CD4-positive, alpha-beta T cell (primary cell): ENCODE results near the gene AHDC1. TPM values are rescaled to one million over a fixed set of nuclear protein-coding genes. Genes with fewer than 3 reads are reported as not detected.

Source experiments
- ATAC-seq: fragments of 200-7000 bp; cut with Tn5 transposase; one replicate; pipeline ENCODE4 v1.10.0; 2022; ENCODE audit warnings: mild to moderate bottlenecking; ENCODE audit not compliant: poor library complexity
- CTCF ChIA-PET: fragments of 350-600 bp; sonication (Branson Sonifier 250); formaldehyde crosslinking; loops from one replicate; lab custom pipeline; 2021; ENCODE audit warnings: antibody characterized with exemption, inconsistent platforms; lab: Charles Lee
- POLR2A ChIA-PET: fragments of 350-600 bp; sonication (Branson Sonifier 250); formaldehyde crosslinking; loops from one replicate; lab custom pipeline; 2021; ENCODE audit warnings: antibody characterized with exemption, inconsistent platforms; lab: Charles Lee
- DNase-seq, 14 experiments: peaks; one replicate each; pipeline ENCODE4 v3.0.0-alpha.2; 2013 to 2020; ENCODE audit warnings: mixed read lengths in 2 of 14
- H3K27ac ChIP-seq, 2 donors: one replicate each; pipeline versions ENCODE4 v1.5.1 to v1.7.0; 2013; ENCODE audit warnings: low read length in 2 of 2, low read depth in 1 of 2, mild to moderate bottlenecking in 1 of 2
- H3K27me3 ChIP-seq, 2 experiments: 1 replicate in 1 of 2; 2 replicates in 1 of 2; pipeline versions ENCODE4 v1.6.1 to v1.7.0; 2013; ENCODE audit warnings: low read length in 2 of 2, control low read depth in 1 of 2, mild to moderate bottlenecking in 1 of 2, moderate library complexity in 1 of 2; ENCODE audit not compliant: insufficient read depth in 2 of 2, control insufficient read depth in 1 of 2
- H3K36me3 ChIP-seq: one replicate; pipeline ENCODE4 v1.6.1; 2013; ENCODE audit warnings: low read length, control low read depth; ENCODE audit not compliant: insufficient read depth
- H3K4me1 ChIP-seq: one replicate; pipeline ENCODE4 v1.6.1; 2013; ENCODE audit warnings: low read length, control low read depth; ENCODE audit not compliant: insufficient read depth
- H3K4me3 ChIP-seq: one replicate; pipeline ENCODE4 v1.5.1; 2013; ENCODE audit warnings: mild to moderate bottlenecking, low read length, moderate library complexity
- H3K9me3 ChIP-seq, 2 experiments: 1 replicate in 1 of 2; 2 replicates in 1 of 2; pipeline versions ENCODE4 v1.6.1 to v1.7.0; 2013; ENCODE audit warnings: low read length in 2 of 2, mild to moderate bottlenecking in 2 of 2, control low read depth in 1 of 2, moderate library complexity in 1 of 2; ENCODE audit not compliant: control insufficient read depth in 1 of 2, insufficient read depth in 1 of 2
- H3K27ac Mint-ChIP-seq: one replicate; pipeline ENCODE4 v1.8.0; 2020; ENCODE audit warnings: mixed read lengths
- H3K27me3 Mint-ChIP-seq: one replicate; pipeline ENCODE4 v1.8.0; 2021; ENCODE audit warnings: mixed read lengths
- H3K36me3 Mint-ChIP-seq: one replicate; pipeline ENCODE4 v1.8.0; 2021; ENCODE audit warnings: low read depth, mixed read lengths
- H3K4me1 Mint-ChIP-seq: one replicate; pipeline ENCODE4 v1.8.0; 2021; ENCODE audit warnings: low read depth, mixed read lengths
- H3K4me3 Mint-ChIP-seq: one replicate; pipeline ENCODE4 v1.8.0; 2020; ENCODE audit warnings: mild to moderate bottlenecking, mixed read lengths
- H3K9me3 Mint-ChIP-seq: one replicate; pipeline ENCODE4 v1.8.0; 2020; ENCODE audit warnings: mixed read lengths
- CTCF ChIP-seq: fragments of 200-600 bp; IDR thresholded peaks from one replicate; pipeline ENCODE4 v1.8.0; 2022; ENCODE audit warnings: antibody characterized with exemption, mild to moderate bottlenecking
- intact Hi-C, 2 experiments: fragments of 100-400 bp; cut with DNase I in 1 of 2; cut with micrococcal nuclease in 1 of 2; formaldehyde crosslinking; loops; one replicate each; pipeline versions ENCODE4 v1.15.1 to v1.9.0; 2023 to 2025; cut with DNase I, micrococcal nuclease
- total RNA-seq, 174 experiments: library from RNA in 2 of 174; stranded (reverse) in 2 of 174; gene quantifications; one replicate each; pipeline ENCODE4 v1.2.3 and lab custom pipeline; 2021 to 2026

The AHDC1 gene
- total RNA-seq, 2 experiments from 2014 or later, result 20.8 to 22.9 TPM

DNA sequence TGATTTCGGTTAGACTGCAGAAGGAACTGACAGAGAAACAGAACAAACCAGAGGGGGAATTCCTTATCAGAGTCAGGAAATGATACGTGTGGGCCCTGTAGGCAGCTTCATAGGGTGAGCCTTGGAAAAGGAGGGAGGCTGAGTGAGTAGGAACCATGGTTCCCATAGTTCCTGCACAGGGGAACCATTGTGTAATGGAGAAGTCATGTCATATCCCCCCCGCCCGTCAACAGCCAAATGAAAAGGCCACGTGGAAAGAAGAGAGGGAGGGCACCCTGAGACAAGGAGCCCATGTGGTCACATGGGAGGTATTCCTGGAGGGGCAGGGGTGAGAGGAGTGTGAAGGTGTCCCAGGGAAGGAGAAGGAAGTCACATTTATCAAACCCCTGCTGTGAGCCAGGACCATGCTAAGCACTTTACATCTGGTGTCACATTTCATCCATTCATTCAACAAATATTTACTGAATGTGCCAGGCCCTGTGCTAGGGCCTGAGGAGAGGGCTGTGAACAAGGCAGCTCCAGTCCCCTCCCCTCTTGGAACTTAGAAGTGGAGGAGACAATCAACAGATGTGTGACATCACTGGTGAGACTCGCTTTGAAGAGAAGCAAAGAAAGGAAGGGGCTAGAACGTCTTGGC, 46.7 kb upstream of the AHDC1 start:
- no peak for ATAC-seq
- TF ChIP-seq CTCF, result no peak
- DNase-seq, result peak in 2 of 14 experiments; percentile 55 to 60

DNA sequence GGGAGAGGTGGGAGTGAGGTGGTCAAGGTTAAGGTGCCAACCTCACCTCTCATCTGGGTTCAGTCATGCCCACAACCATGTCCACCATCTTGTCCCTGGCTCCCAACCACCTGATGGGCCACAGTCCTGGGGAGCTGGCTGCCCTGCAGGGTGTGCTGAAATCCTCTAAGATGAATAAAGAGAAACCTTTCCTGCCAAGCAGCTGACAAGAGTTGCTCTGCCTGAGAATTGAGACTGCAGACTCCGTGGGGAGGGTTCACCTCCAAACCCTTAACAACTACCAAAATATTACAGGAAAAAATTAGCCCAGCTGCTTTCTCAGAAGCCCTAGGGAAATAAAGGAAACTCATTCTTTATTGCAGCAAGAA, 46.2 kb upstream of the AHDC1 start:
- H3K9me3 ChIP-seq, result no peaks in the 10 kb centered on the region
- intact Hi-C loops, result no loop called here
- DNase-seq, result no peak
- no peaks in the 10 kb centered on the region for H3K27me3 ChIP-seq
- POLR2A ChIA-PET, result interaction anchor here (0.6 to 1.3 kb wide), 2 partner anchors 12 to 132 kb away, joined by 3 to 6 read pairs; no protein-coding TSS in a partner anchor
- no peak overlapping the region for H3K27ac ChIP-seq
- no peak for ATAC-seq
- Mint-ChIP-seq H3K4me1 (peaks cover 18% of the 10 kb centered on the region), H3K27me3 (no peaks in the 10 kb centered on the region), H3K4me3 (no peak overlapping the region), H3K27ac (peak overlapping the region; percentile 11), H3K36me3 (no peaks in the 10 kb centered on the region), H3K9me3 (no peaks in the 10 kb centered on the region)
- CTCF ChIA-PET, result interaction anchor here (1.3 to 2.7 kb wide), 2 partner anchors 13 to 19 kb away, joined by 7 to 12 read pairs; no protein-coding TSS in a partner anchor
- peaks cover 6% of the 10 kb centered on the region for H3K4me1 ChIP-seq
- H3K36me3 ChIP-seq, result no peaks in the 10 kb centered on the region
- TF ChIP-seq CTCF, result no peak
- H3K4me3 ChIP-seq, result no peak overlapping the region

More for the DNA sequence above, 46.7 kb upstream of the AHDC1 start:
- H3K27ac Mint-ChIP-seq, result peak overlapping the region; percentile 11
- H3K36me3 Mint-ChIP-seq, result no peaks in the 10 kb centered on the region
- H3K9me3 ChIP-seq, result no peaks in the 10 kb centered on the region
- no peak overlapping the region for H3K4me3 Mint-ChIP-seq
- no peaks in the 10 kb centered on the region for H3K27me3 ChIP-seq
- no peaks in the 10 kb centered on the region for H3K9me3 Mint-ChIP-seq
- intact Hi-C loops, result no loop called here
- no peaks in the 10 kb centered on the region for H3K27me3 Mint-ChIP-seq
- H3K4me1 ChIP-seq, result peaks cover 5% of the 10 kb centered on the region
- no peaks in the 10 kb centered on the region for H3K36me3 ChIP-seq
- ChIA-PET POLR2A (interaction anchor here (1.3 to 1.5 kb wide), 2 partner anchors 12 kb away, joined by 4 to 6 read pairs; no protein-coding TSS in a partner anchor), CTCF (interaction anchor here (1.3 kb wide), 1 partner anchor 19 kb away, joined by 7 read pairs; no protein-coding TSS in a partner anchor)
- H3K4me1 Mint-ChIP-seq, result peaks cover 22% of the 10 kb centered on the region
- no peak overlapping the region for H3K27ac ChIP-seq
- H3K4me3 ChIP-seq, result no peak overlapping the region

GRCh38 chr1:27649306-27649635, 45.3 kb upstream of the AHDC1 start:
- TF ChIP-seq CTCF, result no peak
- H3K9me3 Mint-ChIP-seq, result no peaks in the 10 kb centered on the region
- no peaks in the 10 kb centered on the region for H3K27me3 ChIP-seq
- CTCF ChIA-PET, result interaction anchor here (1.3 to 2.7 kb wide), 2 partner anchors 14 to 20 kb away, joined by 7 to 12 read pairs; no protein-coding TSS in a partner anchor
- H3K4me3 Mint-ChIP-seq, result no peak overlapping the region
- no peak overlapping the region for H3K27ac ChIP-seq
- no peak for ATAC-seq
- H3K27me3 Mint-ChIP-seq, result no peaks in the 10 kb centered on the region
- DNase-seq, result no peak
- no peak overlapping the region for H3K27ac Mint-ChIP-seq
- no peaks in the 10 kb centered on the region for H3K36me3 Mint-ChIP-seq
- no peak overlapping the region for H3K4me3 ChIP-seq
- peaks cover 18% of the 10 kb centered on the region for H3K4me1 Mint-ChIP-seq
- intact Hi-C loops, result no loop called here
- H3K9me3 ChIP-seq, result no peaks in the 10 kb centered on the region
- POLR2A ChIA-PET, result interaction anchor here (1.3 kb wide), 1 partner anchor 13 kb away, joined by 6 read pairs; no protein-coding TSS in a partner anchor
- no peaks in the 10 kb centered on the region for H3K36me3 ChIP-seq
- peaks cover 14% of the 10 kb centered on the region for H3K4me1 ChIP-seq
